HG03457 (cell line): ENCODE measurements around the gene B4GALT1.

Source experiments
- ATAC-seq: cut with Tn5 transposase; IDR thresholded peaks from one replicate; pipeline ENCODE4 v1.9.1; 2021; ENCODE audit warnings: moderate number of reproducible peaks; ENCODE audit not compliant: unreplicated experiment

Gene B4GALT1

GRCh38 chr9:33167084-33167971 lies at the start of gene B4GALT1:
TSS of gene B4GALT1 (minus strand) at chr9:33167336. CDS start at chr9:33167169, 167 bp downstream.
- peak; percentile 45 for ATAC-seq

- no peak for ATAC-seq
Measured at GRCh38 chr9:33211695-33212393, 44.7 kb upstream of the B4GALT1 start.

GRCh38 chr9:33210006-33210715 lies 43.0 kb upstream of the B4GALT1 start:
- ATAC-seq = no peak

GRCh38 chr9:33209394-33209793 lies 42.3 kb upstream of the B4GALT1 start:
- no peak for ATAC-seq

- peak; percentile 99 for ATAC-seq
Measured at GRCh38 chr9:33202552-33203201, 35.5 kb upstream of the B4GALT1 start.

- peak; percentile 28 for ATAC-seq
Measured at GRCh38 chr9:33202018-33202417, 34.9 kb upstream of the B4GALT1 start.

- ATAC-seq = no peak
Measured at GRCh38 chr9:33198165-33198564, 31.0 kb upstream of the B4GALT1 start.

GRCh38 chr9:33197279-33198152 lies 30.4 kb upstream of the B4GALT1 start:
- ATAC-seq = no peak

- ATAC-seq = no peak
Measured at GRCh38 chr9:33196736-33197135, 29.6 kb upstream of the B4GALT1 start.

GRCh38 chr9:33193818-33194217 lies 26.7 kb upstream of the B4GALT1 start:
- ATAC-seq = no peak

GRCh38 chr9:33192493-33193255 lies 25.5 kb upstream of the B4GALT1 start:
- no peak for ATAC-seq

GRCh38 chr9:33190021-33190705 lies 23.0 kb upstream of the B4GALT1 start:
- ATAC-seq = no peak

GRCh38 chr9:33189331-33189791 lies 22.2 kb upstream of the B4GALT1 start:
- no peak for ATAC-seq

- no peak for ATAC-seq
Measured at GRCh38 chr9:33188711-33189110, 21.6 kb upstream of the B4GALT1 start.

- no peak for ATAC-seq
Measured at GRCh38 chr9:33187519-33188218, 20.5 kb upstream of the B4GALT1 start.

- no peak for ATAC-seq
Measured at GRCh38 chr9:33186457-33187168, 19.5 kb upstream of the B4GALT1 start.

GRCh38 chr9:33185858-33186257 lies 18.7 kb upstream of the B4GALT1 start:
- no peak for ATAC-seq
